A549 (cell line): ENCODE data around the gene RIMKLA.

Experiments
- POLR2A ChIP-seq: IDR thresholded peaks from 2 replicates; pipeline ENCODE4 v1.6.1; 2012; ENCODE audit warnings: mild to moderate bottlenecking, low read length
- POLR2AphosphoS2 ChIP-seq: conservative IDR thresholded peaks from 2 replicates; pipeline ENCODE4 v1.6.1; 2012; ENCODE audit warnings: low read length, improper control_type of control experiment, inconsistent platforms
- RAD21 ChIP-seq, 2 experiments: fragments of >200 bp in 1 of 2; sonication (Bioruptor Twin) in 1 of 2; formaldehyde crosslinking in 1 of 2; IDR thresholded peaks in 1 of 2; conservative IDR thresholded peaks in 1 of 2; 2 replicates in 1 of 2; 3 replicates in 1 of 2; pipeline ENCODE4 v1.6.1; 2012 to 2018; ENCODE audit warnings: inconsistent platforms in 1 of 2
- RNF2 ChIP-seq: fragments of 200-600 bp; sonication (generic); IDR thresholded peaks from 2 replicates; pipeline ENCODE4 v1.6.1; 2016; ENCODE audit warnings: low read depth, mild to moderate bottlenecking, antibody characterized with exemption, moderate library complexity, borderline replicate concordance
- SMC3 ChIP-seq: fragments of >200 bp; sonication (Bioruptor Twin); formaldehyde crosslinking; IDR thresholded peaks from 3 replicates; pipeline ENCODE4 v1.6.1; 2018; ENCODE audit warnings: inconsistent platforms
- TF ChIP-seq, protein P1 (sequence below): fragments of >200 bp; sonication (Bioruptor Twin); formaldehyde crosslinking; IDR thresholded peaks from 3 replicates; pipeline ENCODE4 v1.5.1; 2016
- TF ChIP-seq, protein P2 (sequence below): fragments of 200-600 bp; sonication (generic); IDR thresholded peaks from 2 replicates; pipeline ENCODE4 v1.6.1; 2016; ENCODE audit warnings: antibody characterized with exemption, mild to moderate bottlenecking, moderate library complexity

DNA sequence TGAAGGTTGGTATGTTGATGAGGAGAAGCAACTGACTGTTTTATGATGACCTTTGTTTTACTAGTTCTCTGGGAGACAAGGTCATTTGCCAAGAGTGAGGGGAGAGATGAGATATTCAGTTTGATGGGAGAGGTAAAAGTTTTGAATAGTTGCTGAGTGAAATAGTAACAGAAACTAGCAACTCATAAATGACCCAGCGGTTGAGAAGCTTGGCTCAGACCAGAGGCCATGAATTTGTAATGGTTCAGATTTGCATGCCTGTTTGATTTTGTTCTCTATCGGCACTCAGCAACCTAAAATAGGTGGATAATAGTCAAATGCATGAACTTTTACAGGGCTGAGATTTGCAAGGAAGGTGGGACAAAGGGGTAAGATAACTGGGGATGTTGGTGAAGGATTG lies 89.1 kb downstream of the RIMKLA start:
- TF ChIP-seq POLR2AphosphoS2 = no peak
- no peak for TF ChIP-seq RAD21 (conservative IDR thresholded peaks at IDR 0.05 in 1 of 2, IDR thresholded peaks at IDR 0.05 in 1 of 2)
- TF ChIP-seq, protein P1, sequence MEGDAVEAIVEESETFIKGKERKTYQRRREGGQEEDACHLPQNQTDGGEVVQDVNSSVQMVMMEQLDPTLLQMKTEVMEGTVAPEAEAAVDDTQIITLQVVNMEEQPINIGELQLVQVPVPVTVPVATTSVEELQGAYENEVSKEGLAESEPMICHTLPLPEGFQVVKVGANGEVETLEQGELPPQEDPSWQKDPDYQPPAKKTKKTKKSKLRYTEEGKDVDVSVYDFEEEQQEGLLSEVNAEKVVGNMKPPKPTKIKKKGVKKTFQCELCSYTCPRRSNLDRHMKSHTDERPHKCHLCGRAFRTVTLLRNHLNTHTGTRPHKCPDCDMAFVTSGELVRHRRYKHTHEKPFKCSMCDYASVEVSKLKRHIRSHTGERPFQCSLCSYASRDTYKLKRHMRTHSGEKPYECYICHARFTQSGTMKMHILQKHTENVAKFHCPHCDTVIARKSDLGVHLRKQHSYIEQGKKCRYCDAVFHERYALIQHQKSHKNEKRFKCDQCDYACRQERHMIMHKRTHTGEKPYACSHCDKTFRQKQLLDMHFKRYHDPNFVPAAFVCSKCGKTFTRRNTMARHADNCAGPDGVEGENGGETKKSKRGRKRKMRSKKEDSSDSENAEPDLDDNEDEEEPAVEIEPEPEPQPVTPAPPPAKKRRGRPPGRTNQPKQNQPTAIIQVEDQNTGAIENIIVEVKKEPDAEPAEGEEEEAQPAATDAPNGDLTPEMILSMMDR = no peak
- no peak for TF ChIP-seq RNF2
- TF ChIP-seq, protein P2, sequence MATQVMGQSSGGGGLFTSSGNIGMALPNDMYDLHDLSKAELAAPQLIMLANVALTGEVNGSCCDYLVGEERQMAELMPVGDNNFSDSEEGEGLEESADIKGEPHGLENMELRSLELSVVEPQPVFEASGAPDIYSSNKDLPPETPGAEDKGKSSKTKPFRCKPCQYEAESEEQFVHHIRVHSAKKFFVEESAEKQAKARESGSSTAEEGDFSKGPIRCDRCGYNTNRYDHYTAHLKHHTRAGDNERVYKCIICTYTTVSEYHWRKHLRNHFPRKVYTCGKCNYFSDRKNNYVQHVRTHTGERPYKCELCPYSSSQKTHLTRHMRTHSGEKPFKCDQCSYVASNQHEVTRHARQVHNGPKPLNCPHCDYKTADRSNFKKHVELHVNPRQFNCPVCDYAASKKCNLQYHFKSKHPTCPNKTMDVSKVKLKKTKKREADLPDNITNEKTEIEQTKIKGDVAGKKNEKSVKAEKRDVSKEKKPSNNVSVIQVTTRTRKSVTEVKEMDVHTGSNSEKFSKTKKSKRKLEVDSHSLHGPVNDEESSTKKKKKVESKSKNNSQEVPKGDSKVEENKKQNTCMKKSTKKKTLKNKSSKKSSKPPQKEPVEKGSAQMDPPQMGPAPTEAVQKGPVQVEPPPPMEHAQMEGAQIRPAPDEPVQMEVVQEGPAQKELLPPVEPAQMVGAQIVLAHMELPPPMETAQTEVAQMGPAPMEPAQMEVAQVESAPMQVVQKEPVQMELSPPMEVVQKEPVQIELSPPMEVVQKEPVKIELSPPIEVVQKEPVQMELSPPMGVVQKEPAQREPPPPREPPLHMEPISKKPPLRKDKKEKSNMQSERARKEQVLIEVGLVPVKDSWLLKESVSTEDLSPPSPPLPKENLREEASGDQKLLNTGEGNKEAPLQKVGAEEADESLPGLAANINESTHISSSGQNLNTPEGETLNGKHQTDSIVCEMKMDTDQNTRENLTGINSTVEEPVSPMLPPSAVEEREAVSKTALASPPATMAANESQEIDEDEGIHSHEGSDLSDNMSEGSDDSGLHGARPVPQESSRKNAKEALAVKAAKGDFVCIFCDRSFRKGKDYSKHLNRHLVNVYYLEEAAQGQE = no peak
- TF ChIP-seq POLR2A = no peak
- no peak for TF ChIP-seq SMC3
